NCI-H2107 treated with DMSO at 0.1 percent for 48 hours (cell line): ENCODE data around the gene PPIP5K2.
A peak's percentile ranks its signal among the peaks of the same experiment; 100 is the strongest.

Experiments
- DNase-seq: peaks from one replicate; lab custom pipeline; 2025; ENCODE audit not compliant: unreplicated experiment; lab: John Stamatoyannopoulos, UW

The PPIP5K2 gene

GRCh38 chr5:103235891-103236290 lies 115.8 kb downstream of the PPIP5K2 start:
- no peak for DNase-seq

GRCh38 chr5:103237778-103238177 lies 117.7 kb downstream of the PPIP5K2 start:
- DNase-seq = no peak

- no peak for DNase-seq
These were observed 123.6 kb downstream of the PPIP5K2 start for GRCh38 chr5:103243665-103244064.

- DNase-seq = no peak
These were observed 124.3 kb downstream of the PPIP5K2 start for GRCh38 chr5:103244398-103244797.

- DNase-seq = no peak
These were observed 125.7 kb downstream of the PPIP5K2 start for GRCh38 chr5:103245761-103246160.

- no peak for DNase-seq
These were observed 127.0 kb downstream of the PPIP5K2 start for GRCh38 chr5:103247118-103247517.

- DNase-seq = no peak
These were observed 129.0 kb downstream of the PPIP5K2 start for GRCh38 chr5:103249068-103249467.

- no peak for DNase-seq
These were observed 134.8 kb downstream of the PPIP5K2 start for GRCh38 chr5:103254921-103255320.

GRCh38 chr5:103255691-103256090 lies 135.6 kb downstream of the PPIP5K2 start:
- DNase-seq = no peak

- DNase-seq = no peak
These were observed 136.1 kb downstream of the PPIP5K2 start for GRCh38 chr5:103256178-103256577.

GRCh38 chr5:103258368-103258956 lies 138.4 kb downstream of the PPIP5K2 start, which contains the start of gene MACIR:
Gene MACIR, plus strand, starts transcription at chr5:103258763. Its CDS starts 17,157 bp downstream, at chr5:103275920.
- DNase-seq = peak; percentile 90

- DNase-seq = peak; percentile 38
These were observed 139.0 kb downstream of the PPIP5K2 start for GRCh38 chr5:103258957-103259704.

- DNase-seq = peak; percentile 38
These were observed 139.7 kb downstream of the PPIP5K2 start for GRCh38 chr5:103259705-103260355.

GRCh38 chr5:103260951-103261350 lies 140.8 kb downstream of the PPIP5K2 start:
- no peak for DNase-seq
